Suprapubic skin (tissue), 4 donors: Measurements from ENCODE around the gene GNB3. TPM values are rescaled to one million over a fixed set of nuclear protein-coding genes. Genes with fewer than 3 reads are reported as not detected.

Source experiments
- DNase-seq, 2 donors: peaks; one replicate each; pipeline ENCODE4 v3.0.0-alpha.2; 2019; ENCODE audit warnings: low spot score in 2 of 2
- H3K27ac ChIP-seq: fragments of 200-600 bp; sonication (generic); one replicate; pipeline ENCODE4 v1.5.1; 2019
- H3K27me3 ChIP-seq: fragments of 200-600 bp; sonication (generic); one replicate; pipeline ENCODE4 v1.5.1; 2019
- H3K36me3 ChIP-seq: fragments of 200-600 bp; sonication (generic); one replicate; pipeline ENCODE4 v1.5.1; 2019
- H3K4me1 ChIP-seq: fragments of 200-600 bp; sonication (generic); one replicate; pipeline ENCODE4 v1.5.1; 2019
- H3K4me3 ChIP-seq: fragments of 200-600 bp; sonication (generic); one replicate; pipeline ENCODE4 v1.5.1; 2019; ENCODE audit warnings: mild to moderate bottlenecking
- H3K9me3 ChIP-seq: fragments of 200-600 bp; sonication (generic); one replicate; pipeline ENCODE4 v1.5.1; 2019
- EP300 ChIP-seq: sonication (generic); formaldehyde crosslinking; IDR thresholded peaks from one replicate; pipeline ENCODE4 v1.6.1; 2017; ENCODE audit warnings: antibody characterized with exemption
- POLR2A ChIP-seq, 2 donors: fragments of 450-650 bp; IDR thresholded peaks; one replicate each; pipeline ENCODE4 v1.6.1; 2017; ENCODE audit warnings: antibody characterized with exemption in 2 of 2, mild to moderate bottlenecking in 2 of 2, moderate library complexity in 2 of 2
- POLR2AphosphoS5 ChIP-seq, 3 donors: sonication (generic); formaldehyde crosslinking; IDR thresholded peaks; one replicate each; pipeline ENCODE4 v1.6.1; 2017; ENCODE audit warnings: antibody characterized with exemption in 3 of 3
- WGBS: methylation state at CpG from one replicate; pipeline ENCODE4 v1.1.5; 2018; 5-methylcytosine and 5-hydroxymethylcytosine counted together
- total RNA-seq, 4 donors: library from RNA; depleted of rRNA; stranded (reverse); fragments of >200 nt; gene quantifications; one replicate each; pipeline ENCODE4 v1.1.0, GENCODE V29; 2016
- TF ChIP-seq, protein P1 (sequence below), 2 donors: fragments of 200-600 bp in 1 of 2; fragments of 450-650 bp in 1 of 2; sonication (generic) in 1 of 2; IDR thresholded peaks; one replicate each; pipeline ENCODE4 v1.5.1; 2016 to 2019; ENCODE audit warnings: antibody characterized with exemption in 2 of 2, mild to moderate bottlenecking in 1 of 2, moderate library complexity in 1 of 2

Gene GNB3
- total RNA-seq, 4 donors from 2014 or later, result 0.72 to 1.5 (median 1.4) TPM; not detected in 1

DNA sequence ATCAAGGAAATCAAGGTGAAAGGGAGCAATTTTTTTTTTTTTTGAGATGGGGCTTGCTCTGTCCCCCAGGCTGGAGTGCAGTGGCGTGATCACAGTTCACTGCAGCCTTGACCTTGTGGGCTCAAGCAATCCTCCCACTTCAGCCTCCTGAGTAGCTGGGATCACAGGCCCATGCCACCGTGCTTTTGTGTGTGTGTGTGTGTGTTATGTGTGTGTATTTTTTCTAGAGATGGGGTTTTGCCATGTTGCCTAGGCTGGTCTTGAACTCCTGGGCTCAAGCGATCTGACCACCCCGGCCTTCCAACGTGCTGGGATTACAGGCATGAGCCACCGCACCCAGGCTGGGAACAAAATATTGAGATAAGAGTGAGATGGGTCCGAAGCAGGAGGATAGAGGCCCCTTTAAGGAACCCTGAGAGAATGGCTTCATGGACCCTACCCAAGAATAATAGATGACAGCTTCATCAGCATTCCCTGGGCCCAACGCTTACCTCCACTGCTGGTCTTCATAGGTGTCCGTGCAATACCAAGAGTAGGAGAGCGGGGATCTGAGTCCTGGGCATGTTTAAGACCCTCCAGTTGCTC lies 9.3 kb downstream of the GNB3 start:
- Histone ChIP-seq H3K4me1 (peaks cover 24% of the 10 kb centered on the region), H3K9me3 (no peaks in the 10 kb centered on the region), H3K27ac (no peak overlapping the region), H3K36me3 (peaks cover 33% of the 10 kb centered on the region), H3K4me3 (no peak overlapping the region), H3K27me3 (no peaks in the 10 kb centered on the region)
- WGBS, result 83% methylated on average over 10 of the region's 10 CpGs
- TF ChIP-seq EP300 (no peak), POLR2A (IDR thresholded peaks at IDR 0.05) (no peak), POLR2AphosphoS5 (IDR thresholded peaks at IDR 0.05) (no peak)
- TF ChIP-seq, protein P1, sequence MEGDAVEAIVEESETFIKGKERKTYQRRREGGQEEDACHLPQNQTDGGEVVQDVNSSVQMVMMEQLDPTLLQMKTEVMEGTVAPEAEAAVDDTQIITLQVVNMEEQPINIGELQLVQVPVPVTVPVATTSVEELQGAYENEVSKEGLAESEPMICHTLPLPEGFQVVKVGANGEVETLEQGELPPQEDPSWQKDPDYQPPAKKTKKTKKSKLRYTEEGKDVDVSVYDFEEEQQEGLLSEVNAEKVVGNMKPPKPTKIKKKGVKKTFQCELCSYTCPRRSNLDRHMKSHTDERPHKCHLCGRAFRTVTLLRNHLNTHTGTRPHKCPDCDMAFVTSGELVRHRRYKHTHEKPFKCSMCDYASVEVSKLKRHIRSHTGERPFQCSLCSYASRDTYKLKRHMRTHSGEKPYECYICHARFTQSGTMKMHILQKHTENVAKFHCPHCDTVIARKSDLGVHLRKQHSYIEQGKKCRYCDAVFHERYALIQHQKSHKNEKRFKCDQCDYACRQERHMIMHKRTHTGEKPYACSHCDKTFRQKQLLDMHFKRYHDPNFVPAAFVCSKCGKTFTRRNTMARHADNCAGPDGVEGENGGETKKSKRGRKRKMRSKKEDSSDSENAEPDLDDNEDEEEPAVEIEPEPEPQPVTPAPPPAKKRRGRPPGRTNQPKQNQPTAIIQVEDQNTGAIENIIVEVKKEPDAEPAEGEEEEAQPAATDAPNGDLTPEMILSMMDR (IDR thresholded peaks at IDR 0.05), result no peak
- DNase-seq, result no peak

DNA sequence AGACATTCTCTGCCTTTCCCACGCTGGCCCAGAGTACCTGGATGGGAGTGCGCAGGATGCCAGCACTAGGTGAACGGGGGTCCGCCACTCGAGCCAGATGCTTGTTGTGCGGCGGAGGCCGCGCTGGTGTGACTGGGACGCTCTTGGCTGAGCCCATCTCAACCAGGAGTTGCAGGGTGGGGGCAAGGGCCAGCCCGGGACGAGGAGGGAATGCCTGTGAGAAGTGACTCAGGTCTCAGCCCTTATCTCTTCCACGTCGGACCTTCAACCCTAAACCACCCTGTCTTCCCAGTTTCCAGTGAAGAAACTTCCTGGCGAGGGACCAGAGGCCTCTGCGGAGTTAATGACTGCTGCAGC lies 10.0 kb downstream of the GNB3 start:
- no peak for TF ChIP-seq POLR2A (IDR thresholded peaks at IDR 0.05)
- TF ChIP-seq, protein P1 (IDR thresholded peaks at IDR 0.05), result no peak
- TF ChIP-seq POLR2AphosphoS5 (IDR thresholded peaks at IDR 0.05), result no peak
- no peak for TF ChIP-seq EP300
- no peak for DNase-seq
- Histone ChIP-seq H3K4me1 (peaks cover 24% of the 10 kb centered on the region), H3K27ac (no peak overlapping the region), H3K9me3 (no peaks in the 10 kb centered on the region), H3K27me3 (no peaks in the 10 kb centered on the region), H3K36me3 (peaks cover 31% of the 10 kb centered on the region), H3K4me3 (peak overlapping the region; percentile 64)
- WGBS, result 32% methylated on average over 16 of the region's 16 CpGs

DNA sequence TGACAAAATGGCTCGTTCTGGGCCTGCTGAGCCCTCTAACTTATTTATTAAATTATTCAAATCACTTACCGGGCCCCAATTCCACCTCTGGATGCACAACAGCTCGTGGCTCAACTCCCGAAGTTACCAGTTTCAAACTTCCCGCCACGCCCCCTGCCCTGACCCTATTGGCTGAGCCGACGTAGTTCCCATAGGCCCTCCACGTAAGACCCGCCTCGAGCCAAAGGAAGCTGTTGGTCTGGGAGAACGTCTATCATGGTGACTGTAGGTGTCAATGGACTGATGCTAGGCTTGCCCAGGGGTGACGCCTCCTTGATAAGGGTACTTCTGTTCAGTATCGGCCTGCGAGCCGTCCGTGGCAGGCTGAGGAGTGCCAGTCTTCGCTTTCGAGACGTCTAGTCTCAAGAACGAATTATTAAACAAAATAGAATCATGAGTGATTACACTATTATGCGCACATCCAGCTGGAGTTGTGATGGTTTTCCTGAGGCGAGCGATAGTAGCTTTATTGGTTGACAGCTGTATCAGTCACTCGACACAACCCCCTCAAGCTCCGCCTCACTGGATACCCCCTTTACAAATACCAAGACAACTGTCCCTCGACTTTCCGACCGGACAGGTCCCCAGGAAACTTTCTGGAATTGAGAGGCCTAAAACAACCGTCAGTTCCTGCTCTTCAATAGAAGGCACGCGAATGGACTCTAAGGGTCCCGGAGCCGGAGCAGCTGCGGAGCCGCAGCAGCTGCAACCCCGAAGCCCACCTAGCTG lies 10.6 kb downstream of the GNB3 start, which contains the start of gene CDCA3:
TSS of gene CDCA3 (minus strand) at position 134 of the 768 bp plus-strand sequence. CDS start 334 bp downstream, outside the sequence.
- H3K36me3 ChIP-seq, result peaks cover 31% of the 10 kb centered on the region
- WGBS, result under 1% methylated on average over 24 of the region's 37 CpGs
- no peaks in the 10 kb centered on the region for H3K27me3 ChIP-seq
- DNase-seq, result peak; percentile 98
- peaks cover 24% of the 10 kb centered on the region for H3K4me1 ChIP-seq
- H3K4me3 ChIP-seq, result peak within 1 kb of the TSS; percentile 64
- H3K9me3 ChIP-seq, result no peaks in the 10 kb centered on the region
- H3K27ac ChIP-seq, result peak within 1 kb of the TSS; percentile 85
- TF ChIP-seq, protein P1 (IDR thresholded peaks at IDR 0.05), result no peak
- TF ChIP-seq POLR2A (IDR thresholded peaks at IDR 0.05), result peak in 1 of 2 donors; percentile 76
- TF ChIP-seq POLR2AphosphoS5 (IDR thresholded peaks at IDR 0.05), result peak in 2 of 3 donors; percentile 25 to 81

DNA sequence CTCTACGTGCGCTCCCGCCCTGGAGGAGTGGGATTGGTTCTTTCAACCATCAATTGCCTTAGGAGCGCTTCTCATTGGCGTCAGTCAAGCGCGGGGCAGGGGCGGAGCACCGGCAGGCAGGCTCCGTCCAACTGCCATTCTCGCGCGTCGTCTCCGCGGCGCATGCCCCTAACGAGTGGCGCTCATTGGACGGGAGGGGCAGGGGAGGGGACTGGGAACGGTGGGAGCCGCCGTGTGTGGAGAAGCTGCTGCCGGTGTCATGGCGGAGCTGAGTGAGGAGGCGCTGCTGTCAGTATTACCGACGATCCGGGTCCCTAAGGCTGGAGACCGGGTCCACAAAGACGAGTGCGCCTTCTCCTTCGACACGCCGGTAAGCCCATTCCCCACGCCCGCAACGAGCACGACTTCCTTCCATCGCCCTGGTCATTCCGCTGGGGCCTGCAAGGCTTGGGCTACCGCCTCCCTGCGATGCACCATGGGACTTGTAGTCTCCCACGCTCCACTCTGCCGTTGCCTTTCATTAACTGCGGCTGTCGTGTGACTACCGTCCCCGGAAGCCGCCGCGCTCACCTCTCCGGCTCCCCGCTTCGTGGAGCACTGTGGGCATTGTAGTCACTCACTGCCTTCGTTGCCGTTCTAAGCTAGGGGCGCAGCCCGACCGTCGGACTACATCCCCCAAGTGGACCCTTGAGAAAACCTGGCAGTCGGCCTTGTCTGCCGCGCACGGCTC lies 11.4 kb downstream of the GNB3 start, which contains the start of gene USP5:
TSS of gene USP5 (plus strand) at position 230 of the 730 bp plus-strand sequence. CDS start at position 260, 30 bp downstream.
- DNase-seq, result peak; percentile 99
- Histone ChIP-seq H3K27ac (peak within 1 kb of the TSS; percentile 85), H3K36me3 (peaks cover 33% of the 10 kb centered on the region), H3K9me3 (no peaks in the 10 kb centered on the region), H3K4me1 (peaks cover 24% of the 10 kb centered on the region), H3K27me3 (no peaks in the 10 kb centered on the region), H3K4me3 (peak within 1 kb of the TSS; percentile 64)
- WGBS, result under 1% methylated on average over 29 of the region's 65 CpGs
- TF ChIP-seq, protein P1 (IDR thresholded peaks at IDR 0.05), result no peak
- TF ChIP-seq POLR2A (IDR thresholded peaks at IDR 0.05), result no peak
- no peak for TF ChIP-seq EP300
- peak in 2 of 3 donors; percentile 64 to 87 for TF ChIP-seq POLR2AphosphoS5 (IDR thresholded peaks at IDR 0.05)
